Gastrocnemius medialis (tissue), 4 donors: ENCODE results near the gene MROH2A.

Experiments used
- CTCF ChIP-seq, 5 experiments: fragments of 450-650 bp in 3 of 5; fragments of 200-600 bp in 2 of 5; sonication (generic) in 2 of 5; IDR thresholded peaks in 4 of 5; conservative IDR thresholded peaks in 1 of 5; 1 replicate in 4 of 5; 2 replicates in 1 of 5; pipeline ENCODE4 v1.5.1; 2016 to 2019; ENCODE audit warnings: antibody characterized with exemption in 5 of 5, mild to moderate bottlenecking in 3 of 5, moderate library complexity in 3 of 5
- POLR2A ChIP-seq, 2 donors: fragments of 450-650 bp; IDR thresholded peaks; one replicate each; pipeline ENCODE4 v1.6.1; 2017; ENCODE audit warnings: antibody characterized with exemption in 2 of 2, mild to moderate bottlenecking in 2 of 2, moderate library complexity in 2 of 2

- no peak for TF ChIP-seq CTCF (IDR thresholded peaks at IDR 0.05 in 4 of 5, conservative IDR thresholded peaks at IDR 0.05 in 1 of 5)
- TF ChIP-seq POLR2A (IDR thresholded peaks at IDR 0.05), result no peak
Observed at GRCh38 chr2:233830111-233830802, 52.1 kb downstream of the MROH2A start.
